Activated T-helper 9 cell treated with anti-CD3 and anti-CD28 coated beads, Interleukin-2, amount 50 U/mL, for 16 hours (primary cell): Measurements from ENCODE around the gene WDR70.

Experiments
- DNase-seq: peaks from one replicate; pipeline ENCODE4 v3.0.0-alpha.2; 2020; ENCODE audit warnings: low read depth

Gene WDR70

DNA sequence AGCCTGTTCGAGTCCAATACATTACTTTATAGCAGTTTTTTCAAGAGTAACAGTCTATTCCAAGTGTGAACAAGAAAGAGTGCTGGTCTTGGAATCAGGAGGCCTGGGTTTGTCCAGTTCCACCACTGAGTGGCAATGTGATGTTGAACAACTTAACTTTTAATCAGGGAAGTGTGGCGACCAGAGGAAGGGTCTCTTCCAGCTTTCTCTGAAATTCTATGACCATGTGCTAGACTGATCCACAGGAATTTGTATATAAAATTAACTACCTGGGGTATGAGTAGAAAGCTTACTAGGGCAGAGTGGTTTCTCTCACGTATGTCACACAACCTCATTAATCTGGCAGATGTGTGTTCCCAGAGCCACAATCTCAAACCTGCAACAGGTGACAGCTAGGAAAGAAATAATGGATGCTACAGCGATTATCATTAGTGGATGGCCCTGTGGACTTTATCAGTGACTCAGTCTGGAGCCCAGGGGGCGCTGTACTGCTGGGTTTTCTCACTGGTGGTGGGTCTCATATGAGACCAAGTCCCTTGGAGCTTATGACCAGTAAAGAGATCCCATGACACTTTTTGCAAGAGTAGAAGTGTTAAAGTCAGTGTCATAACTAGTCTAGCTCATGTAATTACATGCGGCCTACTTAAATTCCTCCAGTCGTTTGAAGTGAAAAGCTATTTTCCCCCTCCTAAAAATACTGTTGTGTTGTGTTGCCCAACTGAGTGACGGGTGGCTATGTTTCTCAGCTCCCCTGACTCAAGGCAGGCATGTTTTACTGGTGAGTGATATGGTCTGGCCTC, 344.2 kb downstream of the WDR70 start:
- DNase-seq = no peak

DNA sequence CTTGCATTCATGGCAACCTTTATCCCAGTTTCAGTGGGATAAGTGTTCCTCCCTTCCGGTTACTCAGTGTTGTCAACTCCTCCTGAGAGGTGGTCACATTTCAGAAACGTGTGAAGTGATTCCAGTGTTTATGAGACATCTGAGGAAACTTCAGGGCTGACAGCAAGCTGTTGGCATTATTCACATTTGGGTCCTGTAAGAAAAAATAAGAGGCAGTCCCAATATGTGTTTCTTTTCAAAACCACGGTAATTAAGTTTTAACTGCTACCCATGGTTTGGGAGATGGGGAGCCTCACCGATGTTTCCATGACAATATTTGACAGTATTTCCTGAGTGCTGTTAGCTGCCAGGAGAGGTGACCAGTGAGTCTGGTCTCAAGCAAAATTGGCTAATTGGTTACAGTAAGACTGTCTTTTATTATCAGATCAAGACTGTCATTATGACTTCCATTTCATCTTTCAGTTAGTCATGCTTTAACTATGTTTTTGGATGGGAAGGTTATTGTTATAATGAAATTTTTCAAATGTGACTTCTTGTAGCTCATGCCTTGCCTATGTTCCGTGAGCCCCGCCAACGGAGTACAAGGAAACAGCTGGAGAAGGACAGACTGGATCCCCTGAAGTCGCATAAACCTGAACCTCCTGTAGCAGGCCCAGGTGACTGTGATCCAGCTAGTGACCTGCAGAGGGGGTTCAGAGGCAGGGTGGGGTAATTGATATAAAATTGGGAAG, 345.4 kb downstream of the WDR70 start:
- DNase-seq = no peak

DNA sequence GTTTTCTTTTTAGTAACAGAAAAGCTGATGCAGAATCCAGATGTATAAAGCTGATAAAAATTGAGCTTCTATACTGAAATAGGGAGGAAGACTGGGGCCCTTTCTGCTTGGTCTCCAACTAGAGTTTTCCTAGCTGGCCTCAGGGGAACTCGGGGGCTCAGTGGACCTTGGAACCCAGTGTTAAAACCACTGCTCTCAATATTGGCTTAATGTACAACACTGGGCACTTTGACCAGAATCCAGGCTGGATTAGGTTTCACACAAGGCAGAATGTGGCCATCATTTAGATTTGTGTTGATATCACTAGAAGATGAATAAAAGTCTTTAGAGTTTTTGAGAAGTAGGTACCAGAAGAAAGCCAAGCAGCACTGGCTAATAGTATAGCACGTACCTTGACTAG, 346.1 kb downstream of the WDR70 start:
- DNase-seq = no peak

DNA sequence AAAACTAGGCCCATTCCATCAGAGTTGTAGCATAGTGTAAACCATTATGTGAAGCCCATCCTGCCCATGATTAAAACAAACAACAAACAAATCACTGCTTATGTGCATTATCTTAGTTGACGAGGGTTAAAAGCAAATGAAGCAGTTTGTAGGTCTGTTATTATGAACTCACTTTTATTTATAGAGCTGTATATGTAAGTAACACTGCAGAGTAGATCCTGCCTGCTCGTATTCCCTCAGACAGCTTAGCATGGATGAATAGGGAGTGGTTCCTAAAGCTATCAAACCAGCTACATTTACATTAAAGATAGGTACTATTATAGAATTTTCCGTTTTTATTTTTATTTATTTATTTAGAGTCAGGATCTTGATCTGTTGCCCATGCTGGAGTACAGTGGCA, 348.1 kb downstream of the WDR70 start:
- DNase-seq = no peak

DNA sequence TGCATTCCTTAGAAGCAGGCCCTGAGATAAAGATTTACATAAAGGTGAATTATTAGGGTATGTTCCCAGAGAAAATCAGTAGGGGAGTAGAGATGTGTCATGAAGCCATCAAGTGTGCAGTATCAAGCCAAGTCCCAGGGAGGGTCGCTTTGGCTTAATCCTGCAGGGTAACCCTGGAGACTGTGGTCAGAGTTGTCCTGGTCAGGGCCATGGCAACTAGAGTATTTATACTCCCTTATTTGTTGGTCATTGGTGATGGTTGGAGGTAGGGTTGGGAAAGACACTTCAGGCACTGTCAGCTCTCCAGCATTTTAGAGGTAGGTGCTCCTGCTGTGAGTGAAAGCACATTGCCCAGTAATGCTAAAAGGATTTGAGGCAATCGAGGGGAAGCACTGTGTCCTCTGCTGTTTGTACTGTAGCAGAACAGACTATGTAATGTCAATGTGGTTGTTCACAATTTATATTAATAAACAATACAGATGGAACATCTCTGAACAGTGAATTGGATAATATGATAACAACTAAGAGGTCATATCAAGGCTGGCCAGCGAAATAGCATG, 351.9 kb downstream of the WDR70 start:
- no peak for DNase-seq

DNA sequence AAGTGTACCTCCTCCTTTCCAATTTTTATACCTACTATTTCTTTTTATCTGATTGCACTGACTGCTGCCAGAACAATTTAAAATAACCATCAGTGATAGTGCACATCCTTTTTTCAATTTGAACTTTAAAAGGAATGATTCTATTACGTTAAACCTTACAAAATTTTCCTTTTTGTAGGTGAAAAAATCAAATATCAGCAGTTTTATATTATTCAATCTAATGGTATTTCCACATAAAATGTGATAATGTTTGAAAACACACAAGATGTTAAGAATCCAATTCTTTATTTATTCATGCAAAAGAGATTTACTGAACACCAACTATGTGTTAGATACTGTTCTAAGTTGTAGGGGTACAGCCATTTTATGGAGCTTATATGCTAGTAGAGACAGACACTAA, 355.0 kb downstream of the WDR70 start:
- DNase-seq = no peak

DNA sequence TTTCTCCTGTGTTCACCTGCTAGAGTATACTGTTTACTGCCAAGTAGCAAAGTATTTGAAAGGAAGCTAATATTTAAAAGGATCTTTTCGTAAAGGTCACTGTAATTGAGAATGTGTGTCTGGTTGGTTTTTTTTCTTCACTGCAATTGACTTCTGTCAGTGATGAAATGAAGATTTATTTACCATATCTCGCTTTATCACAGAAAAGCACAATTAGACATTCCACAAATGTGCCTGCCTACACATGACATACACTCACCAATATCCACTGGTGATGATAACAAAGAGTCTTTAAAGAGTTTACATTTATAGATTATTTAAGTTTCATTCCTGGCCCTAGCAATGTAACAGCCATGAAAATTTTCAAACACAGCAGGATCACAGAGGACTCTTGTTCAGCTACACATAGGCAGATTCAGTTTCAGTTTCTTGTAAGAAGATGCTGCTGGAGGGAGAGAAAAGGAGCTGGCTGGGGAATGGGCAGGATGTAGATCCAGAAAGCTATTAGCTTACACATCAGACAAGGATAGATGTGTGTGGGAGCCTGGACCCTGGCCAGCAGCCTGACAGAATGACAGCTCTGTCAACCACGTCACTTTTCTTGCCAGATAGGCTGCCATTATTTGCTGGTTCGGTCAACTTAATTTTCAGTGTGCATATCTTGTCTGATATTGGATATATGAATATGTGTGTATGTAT, 356.7 kb downstream of the WDR70 start:
- no peak for DNase-seq

DNA sequence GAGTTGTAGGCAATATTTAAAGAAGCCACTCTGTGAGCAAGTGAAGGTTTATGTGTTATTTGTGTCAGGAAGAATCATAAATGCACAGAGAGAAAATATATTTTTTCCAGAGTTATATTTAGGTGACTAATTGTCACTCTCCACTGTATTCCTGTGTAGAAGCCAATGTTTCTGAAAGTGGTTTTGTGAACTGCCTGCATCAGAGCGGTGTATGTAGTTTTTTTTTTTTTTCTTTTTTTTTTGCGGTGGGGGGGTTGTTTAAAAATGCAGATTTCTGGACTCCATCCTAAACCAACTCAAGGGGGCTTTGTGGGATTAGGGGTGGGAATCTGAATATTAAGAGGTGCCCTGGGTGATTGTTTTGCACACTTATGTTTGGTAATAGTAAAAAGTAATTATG, 357.3 kb downstream of the WDR70 start:
- DNase-seq = no peak

DNA sequence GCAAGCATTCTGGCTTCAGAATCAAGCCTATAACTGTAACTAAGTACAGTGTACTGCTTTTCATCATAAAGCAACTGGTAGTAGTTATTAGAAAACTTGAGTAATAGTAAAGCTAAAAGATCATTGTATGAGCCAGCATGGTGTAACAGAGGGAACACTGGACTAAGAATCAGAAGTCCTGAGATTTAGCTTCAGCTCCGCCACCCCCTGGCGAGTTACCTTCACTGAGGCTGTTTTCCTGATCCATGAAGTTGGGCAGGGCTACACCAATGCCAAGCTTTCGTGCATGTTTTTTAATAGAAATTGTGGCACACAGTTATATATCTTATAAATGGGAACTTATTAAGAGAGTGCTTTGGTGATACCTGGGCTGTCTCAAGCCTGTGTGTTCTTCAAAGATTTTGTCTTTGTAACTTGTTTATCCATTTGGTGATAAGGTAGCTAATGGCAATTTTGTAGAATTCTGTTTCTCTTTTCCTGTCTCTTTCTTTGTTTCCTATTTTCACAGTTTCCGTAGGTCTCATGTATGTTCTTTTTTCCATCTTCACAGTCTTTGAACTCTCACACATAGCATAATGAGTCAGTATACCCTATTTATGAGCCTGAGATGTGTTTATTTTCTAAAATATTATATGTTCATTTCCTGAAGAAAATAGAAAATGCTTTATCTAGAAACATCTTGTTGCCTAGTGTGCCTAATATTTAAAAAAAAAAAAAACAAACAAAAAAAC, 358.4 kb downstream of the WDR70 start:
- DNase-seq = no peak

DNA sequence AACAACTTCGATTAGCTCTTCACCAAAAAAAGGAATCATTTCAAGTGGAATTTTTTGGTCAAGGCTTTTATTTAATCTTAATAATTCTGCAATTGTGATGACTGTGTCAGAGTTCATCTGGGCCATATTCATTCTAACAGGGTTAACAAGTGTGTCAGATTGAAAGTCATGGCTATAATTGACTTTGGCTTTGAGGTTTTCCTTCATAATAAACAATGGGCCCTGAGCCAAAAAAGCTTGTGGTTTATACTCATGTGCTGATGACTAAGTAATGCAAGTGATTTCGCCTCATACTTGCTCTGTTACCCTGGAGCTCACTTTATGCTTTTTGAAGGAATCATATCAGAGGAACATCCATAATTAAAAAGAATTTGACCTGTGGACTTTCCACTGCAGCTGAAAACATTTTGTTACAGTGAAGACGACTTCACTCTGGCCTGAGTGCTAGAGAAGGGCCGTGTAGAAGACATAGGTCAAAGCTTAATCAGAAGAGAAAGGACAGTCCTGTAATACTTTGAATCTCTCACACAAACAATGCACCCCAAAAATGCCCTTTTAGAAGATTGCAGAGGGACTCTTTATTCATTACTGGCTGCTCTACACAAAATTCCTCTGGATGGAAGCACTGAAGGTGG, 359.1 kb downstream of the WDR70 start:
- no peak for DNase-seq

DNA sequence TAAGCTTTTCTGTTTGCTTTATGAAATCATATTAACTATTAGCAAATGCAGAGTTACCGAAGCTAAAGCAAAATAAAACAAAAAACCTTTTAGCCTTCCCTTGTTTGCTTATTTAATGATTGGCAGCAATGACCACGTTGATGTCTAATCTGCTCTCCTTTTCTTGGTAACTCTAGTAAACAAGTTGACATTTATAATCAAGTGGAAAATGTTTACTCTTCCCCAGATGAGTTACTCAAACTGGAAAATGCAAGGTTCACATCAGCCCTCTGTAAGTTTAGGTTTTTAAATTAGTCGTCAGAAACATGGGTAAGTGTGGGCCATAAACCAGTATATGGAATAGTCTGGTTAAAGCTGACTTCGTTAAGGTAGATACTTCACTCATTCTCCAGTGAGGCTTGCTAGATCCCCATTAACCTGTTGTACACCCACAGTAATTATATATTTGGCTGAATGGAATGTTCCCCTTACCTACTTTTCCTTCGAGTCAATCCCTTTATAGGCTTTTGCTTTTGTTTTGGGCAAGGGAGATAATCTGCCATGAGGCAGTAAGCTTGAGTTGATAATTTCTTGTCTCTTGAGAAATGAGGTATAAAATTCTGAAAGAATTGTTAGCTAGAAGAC, 359.9 kb downstream of the WDR70 start:
- no peak for DNase-seq

DNA sequence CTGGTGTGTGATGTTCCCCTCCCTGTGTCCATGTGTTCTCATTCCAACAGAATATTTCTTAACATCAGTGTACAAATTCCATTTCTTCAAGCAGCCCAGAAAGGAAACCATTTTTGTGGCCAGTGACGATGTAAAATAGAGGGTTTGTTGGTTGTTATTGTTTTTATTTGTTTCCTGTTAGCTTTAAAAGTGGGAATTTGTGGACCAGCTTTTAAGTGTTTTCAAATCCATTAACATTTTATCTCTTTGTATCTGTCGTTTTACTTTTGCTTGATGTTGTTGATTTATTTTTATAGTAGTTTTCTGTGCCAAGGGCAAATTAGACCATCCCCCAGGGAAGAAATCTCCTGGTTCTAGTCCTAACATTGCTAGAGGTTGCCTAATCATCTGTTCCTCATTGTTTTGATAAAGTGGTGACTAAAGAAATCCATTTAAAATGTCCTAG, 360.7 kb downstream of the WDR70 start:
- no peak for DNase-seq

DNA sequence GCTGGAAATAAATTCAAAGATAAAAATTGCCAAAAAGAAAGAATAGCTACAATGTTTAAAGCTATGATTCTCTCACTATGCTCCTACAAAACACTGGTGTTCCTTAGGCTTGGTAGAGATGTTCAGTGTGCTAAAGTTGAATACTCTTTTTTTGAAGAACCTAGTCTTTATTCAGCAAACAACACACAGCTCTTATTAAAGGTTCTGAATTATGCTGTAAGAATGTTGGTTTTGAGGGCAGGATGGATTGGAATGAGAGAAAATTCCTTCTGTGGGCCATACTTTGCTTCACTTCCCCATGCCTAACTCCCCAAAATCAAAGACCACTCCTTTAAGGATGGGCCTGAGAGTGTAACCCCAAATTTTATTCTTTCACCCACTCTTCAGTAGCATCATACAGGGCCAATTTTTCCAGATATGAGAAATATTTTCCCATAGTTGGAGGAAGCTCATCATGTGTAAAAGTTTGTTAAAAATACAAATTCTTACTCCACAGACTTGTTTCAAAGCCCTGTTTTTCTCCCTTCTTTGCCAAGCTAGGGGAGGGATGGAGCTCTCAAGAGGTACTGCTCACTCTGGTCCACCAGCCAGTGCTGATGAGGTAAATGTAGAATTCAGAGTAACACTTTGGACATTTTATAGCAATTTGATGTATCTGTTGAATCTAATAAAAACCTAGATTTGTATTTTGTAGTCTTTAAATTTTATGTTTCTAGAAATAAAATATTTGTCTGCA, 361.4 kb downstream of the WDR70 start:
- DNase-seq = no peak

DNA sequence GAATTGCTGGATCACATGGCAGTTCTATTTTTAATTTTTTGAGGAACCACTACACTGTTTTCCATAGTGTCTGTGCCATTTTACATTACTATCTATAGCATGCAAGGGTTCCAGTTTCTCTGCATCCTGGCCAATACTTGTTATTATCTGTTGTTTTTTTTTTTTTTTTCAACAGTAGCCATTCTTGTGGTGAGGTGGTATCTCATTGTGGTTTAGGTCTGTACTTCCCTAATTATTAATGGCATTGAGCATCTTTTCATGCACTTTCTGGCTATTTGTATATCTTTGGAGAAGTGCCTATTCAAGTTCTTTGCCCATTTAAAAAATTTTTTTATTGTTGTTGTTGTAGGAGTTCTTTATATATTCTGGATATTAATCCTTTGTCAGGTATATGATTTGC, 363.0 kb downstream of the WDR70 start:
- no peak for DNase-seq

DNA sequence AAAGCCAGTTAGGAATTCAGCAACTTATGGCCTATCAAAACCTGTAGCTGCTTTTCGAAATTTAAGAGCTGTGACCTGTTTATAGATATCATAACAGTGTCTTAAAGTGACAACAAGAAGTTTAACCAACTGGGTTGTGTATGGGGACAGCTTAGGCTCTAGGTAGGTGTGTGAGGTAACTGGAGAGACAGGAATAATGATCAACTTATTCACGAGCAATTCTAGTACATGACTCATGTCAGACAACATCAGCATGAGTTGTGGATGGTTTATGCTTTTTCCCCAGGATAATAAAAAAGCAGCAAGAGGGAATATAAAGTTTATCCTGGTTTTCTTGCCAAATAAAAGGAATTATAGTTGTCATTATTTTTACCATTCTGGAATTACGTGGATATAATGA, 372.1 kb downstream of the WDR70 start:
- no peak for DNase-seq

DNA sequence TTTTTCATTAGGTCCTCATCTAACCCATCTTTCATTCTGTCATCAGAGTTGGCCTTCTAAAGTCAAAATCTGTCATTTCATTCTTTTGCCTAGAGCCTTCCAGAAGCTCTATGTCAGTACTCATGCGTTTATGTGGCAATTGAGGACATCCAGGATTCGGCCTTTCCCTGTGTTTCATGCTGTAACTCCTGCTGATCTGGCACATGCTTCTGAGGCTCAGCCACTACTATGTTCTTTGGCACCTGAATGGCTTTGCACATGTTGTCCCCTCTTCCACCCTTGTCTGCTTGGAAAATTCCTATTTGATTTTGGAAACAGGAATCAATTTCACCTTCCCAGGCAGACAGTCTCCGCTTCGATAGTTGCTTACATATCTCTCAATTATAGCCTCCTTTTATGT, 375.9 kb downstream of the WDR70 start:
- DNase-seq = no peak

DNA sequence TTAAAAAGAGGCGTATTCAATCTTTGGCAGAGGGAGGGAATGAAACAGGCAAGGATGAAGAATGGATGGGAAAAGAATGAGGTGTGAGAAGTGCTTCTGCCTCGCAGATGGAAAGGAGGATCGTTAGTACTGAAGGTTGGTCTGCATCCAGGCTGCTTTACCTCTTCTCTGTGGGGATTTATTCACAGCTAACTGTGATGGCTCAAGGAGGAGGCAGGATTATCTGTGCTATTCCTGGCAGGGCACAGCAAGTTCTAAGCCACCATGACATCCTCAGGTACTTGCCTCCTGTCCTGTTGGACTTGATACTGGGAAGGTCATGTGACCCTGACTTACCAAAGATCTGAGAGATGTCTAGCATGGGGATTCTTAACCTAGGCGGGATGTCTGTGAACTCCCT, 376.5 kb downstream of the WDR70 start:
- no peak for DNase-seq

DNA sequence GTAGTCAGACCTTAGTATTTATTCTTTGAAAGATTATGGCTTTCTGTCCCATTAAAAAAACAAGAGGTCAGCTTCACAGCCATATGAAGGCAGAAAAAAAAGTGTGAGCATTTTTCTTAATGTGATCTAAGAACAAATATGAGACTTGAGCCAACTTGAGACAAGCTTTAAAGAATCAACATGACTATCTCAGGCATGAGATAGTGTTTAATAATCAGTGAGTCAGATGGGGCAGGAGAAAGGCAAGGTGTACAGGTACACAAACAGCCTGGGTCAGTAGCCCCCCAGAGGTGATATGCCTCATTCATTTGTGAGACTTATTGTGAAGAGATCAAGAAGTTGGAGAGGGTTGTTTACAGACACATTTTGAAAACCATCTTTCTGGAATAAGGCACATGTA, 377.1 kb downstream of the WDR70 start:
- no peak for DNase-seq

DNA sequence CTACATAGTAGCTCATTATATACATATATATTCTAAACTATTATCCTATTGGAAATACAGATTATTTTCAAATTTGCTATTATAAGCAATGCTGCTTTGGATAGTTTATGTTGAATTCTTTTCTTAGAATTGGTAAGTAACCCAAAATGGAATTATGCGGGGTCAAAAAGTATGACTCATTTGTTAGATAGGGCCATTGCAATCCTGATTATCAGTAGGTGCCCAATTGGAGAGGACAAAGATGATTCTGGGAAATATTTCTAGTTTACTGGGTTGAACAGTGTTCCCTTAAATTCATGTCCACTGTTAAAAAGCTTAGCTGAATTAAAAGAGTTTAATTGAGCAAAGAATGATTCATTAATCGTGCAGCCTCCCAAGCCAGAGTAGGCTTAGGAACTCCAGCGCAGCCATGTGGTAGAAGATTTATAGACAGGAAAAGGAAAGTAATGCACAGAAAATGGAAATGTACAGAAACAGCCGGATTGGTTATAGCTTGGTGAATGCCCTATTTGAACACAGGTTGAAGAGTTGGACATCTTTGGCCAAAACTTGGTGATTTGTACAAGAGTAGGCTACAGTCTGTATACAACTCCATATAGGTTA, 379.0 kb downstream of the WDR70 start:
- DNase-seq = no peak

DNA sequence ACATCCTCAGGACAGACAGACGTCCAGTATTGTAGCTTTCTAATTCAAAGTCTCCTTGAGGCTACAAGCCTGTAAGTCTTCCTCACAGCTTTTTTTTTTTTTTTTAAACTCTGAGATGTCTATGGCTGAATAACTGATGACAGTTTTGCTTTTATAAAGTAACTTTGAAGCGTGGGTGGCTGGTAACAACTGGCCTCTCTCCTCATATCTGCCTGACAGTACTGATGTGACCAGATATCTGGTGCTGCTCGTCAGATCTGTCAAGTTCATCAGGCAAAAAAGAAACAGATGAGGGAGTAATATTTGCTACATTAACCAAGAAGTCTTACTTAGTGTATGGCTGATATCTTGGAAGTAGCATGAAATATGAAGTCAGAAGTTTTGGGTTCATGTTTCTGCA, 388.1 kb downstream of the WDR70 start:
- no peak for DNase-seq
